HG03045 (cell line): ENCODE results near the gene BCAS1.

Source experiments
- ATAC-seq: cut with Tn5 transposase; IDR thresholded peaks from one replicate; pipeline ENCODE4 v1.9.1; 2021; ENCODE audit warnings: mild to moderate bottlenecking, moderate library complexity; ENCODE audit not compliant: unreplicated experiment

BCAS1 gene

DNA sequence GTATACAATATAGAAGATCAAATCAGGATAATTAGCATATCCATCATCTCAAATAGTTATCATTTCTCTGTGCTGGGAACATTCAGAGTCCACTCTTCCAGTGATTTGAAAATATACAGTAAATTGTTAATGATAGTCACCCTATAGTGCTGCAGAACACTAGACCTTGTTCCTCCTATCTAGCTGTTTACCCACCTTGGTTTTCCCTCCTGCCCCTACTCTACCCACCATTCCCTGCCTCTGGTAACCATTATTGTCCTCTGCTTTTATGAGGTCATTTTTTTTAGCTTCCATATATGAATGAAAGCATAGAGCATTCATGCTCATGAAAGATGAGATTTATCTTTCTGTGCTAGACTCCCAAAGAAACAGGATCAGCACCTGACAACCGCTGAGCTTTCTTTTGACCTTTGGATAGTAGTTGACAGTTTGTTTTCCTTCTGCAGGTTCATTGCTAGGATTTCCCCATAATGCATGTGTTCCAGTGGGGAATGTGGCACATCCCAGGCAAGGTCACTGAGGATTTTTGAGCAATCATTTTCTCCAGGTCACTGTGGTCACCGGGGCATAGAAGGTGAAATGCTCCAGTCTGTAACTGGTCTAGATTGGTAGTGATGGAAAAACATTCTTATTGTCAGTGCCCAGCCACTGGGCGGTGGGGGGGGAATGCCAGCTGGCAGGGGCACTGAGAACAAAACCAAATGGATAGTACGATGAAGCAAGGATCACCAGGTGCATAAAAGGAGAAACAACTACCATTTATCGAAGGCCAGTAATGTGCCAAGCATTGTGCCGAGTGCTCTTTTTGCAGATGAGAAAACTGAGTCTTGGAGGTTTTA is 33.6 kb upstream of the BCAS1 start:
- ATAC-seq = no peak

GRCh38 chr20:54103067-54103761 is 32.8 kb upstream of the BCAS1 start:
- ATAC-seq = peak; percentile 85

DNA sequence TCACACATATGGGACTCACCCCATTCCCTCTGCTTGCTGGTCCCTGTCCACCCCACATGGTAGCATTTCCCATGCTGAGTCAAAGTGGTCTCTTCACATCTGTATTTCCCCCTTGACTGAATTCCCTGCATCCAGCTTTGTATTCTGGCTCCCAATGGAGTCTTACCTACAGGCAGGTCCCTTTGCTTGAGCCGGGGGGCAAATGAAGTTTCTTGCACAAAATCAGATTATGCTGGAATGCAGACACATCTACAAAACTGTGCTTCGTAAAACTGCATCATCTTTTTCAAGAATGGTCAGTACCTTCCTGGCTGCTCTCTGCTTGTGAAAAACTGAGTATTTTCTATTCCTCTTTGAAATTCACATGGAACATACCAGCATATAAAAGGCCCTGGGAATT is 32.1 kb upstream of the BCAS1 start:
- no peak for ATAC-seq

DNA sequence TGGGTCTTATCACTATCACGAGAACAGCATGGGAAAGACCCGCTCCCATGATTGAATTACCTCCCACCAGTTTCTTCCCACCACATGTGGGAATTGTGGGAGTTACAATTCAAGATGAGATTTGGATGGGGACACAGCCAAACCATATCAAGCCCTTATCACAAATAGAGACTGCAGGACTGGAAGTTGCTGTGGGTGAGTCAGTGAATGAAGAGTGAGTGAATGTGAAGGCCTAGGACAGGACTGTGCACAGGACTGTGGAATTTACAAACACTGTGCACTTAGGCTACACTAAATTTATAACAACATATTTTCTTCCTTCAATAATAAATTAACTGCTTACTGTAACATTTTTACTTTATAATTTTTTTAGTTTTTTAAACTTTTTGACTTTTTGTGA is 30.2 kb upstream of the BCAS1 start:
- no peak for ATAC-seq

DNA sequence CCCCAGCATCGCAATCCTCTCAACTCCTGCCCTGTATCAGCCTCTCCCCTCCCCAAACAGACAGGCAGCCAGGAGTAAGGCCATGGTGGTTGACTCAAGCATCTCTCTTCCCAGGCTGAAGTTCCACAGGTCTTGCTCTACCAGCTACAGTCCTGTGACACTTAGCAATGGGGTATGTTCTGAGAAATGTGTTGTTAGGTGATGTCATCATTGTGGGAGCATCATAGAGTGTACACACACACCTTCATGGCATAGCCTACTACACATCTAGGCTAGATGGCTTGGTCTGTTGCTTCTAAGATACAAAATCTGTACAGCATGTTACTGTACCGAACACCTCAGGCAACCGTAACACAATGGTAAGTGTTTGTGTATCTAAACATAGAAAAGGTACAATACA is 29.5 kb upstream of the BCAS1 start:
- ATAC-seq = no peak

DNA sequence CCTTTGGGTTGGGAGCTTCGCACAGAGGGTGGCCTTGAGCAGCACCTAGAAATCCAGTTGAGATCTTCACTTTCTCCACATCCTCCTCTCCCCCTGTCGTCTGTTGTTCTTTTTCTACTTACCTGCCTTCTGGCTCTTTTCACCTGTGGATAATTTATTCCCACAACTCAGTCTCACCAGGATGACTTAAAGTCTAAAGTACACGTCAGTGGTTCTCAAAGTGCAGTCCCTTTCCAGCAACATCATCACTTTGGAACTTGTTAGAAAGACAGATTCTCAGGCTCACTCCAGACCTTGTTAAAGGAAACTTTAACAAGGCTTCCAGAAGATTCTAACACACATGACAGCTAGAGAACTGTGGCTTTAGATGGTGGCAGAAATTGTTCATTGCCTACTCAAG is 27.7 kb upstream of the BCAS1 start:
- no peak for ATAC-seq

GRCh38 chr20:54097236-54097529 is 26.8 kb upstream of the BCAS1 start:
- ATAC-seq = no peak

- no peak for ATAC-seq
Measured at GRCh38 chr20:54095824-54096223, 25.4 kb upstream of the BCAS1 start.

DNA sequence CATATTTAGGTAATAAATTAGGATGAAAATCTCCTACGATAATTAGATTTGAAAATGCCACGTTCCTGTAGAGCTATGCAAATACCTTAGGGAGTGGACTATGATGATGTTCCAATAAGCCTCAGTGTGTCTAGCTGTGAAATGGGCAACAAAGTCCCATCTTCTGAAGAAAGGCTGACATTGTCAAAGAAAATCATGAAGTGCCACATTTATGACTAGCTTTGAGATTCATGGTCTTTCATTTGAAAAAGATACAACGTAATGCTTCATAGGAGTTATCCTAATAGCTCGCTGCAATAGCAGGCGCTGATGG is 23.8 kb upstream of the BCAS1 start:
- ATAC-seq = no peak

- ATAC-seq = no peak
Measured at GRCh38 chr20:54093423-54094267, 23.3 kb upstream of the BCAS1 start.

GRCh38 chr20:54092021-54092420 is 21.6 kb upstream of the BCAS1 start:
- ATAC-seq = no peak

DNA sequence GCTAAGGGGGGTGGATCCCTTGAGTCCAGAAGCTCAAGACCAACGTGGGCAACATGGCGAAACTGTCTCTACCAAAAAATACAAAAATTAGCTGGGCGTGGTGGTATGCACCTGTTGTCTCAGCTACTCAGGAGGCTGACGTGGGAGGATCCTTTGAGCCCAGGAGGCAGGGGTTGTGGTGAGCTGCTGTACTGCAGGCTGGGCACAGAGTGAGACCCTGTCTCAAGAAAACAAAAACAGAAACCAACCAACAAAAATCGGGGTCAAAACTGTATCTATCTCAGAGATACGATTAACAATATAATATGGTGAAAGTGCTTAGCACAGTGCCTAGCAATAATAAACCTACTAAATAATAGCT is 20.7 kb upstream of the BCAS1 start:
- no peak for ATAC-seq

DNA sequence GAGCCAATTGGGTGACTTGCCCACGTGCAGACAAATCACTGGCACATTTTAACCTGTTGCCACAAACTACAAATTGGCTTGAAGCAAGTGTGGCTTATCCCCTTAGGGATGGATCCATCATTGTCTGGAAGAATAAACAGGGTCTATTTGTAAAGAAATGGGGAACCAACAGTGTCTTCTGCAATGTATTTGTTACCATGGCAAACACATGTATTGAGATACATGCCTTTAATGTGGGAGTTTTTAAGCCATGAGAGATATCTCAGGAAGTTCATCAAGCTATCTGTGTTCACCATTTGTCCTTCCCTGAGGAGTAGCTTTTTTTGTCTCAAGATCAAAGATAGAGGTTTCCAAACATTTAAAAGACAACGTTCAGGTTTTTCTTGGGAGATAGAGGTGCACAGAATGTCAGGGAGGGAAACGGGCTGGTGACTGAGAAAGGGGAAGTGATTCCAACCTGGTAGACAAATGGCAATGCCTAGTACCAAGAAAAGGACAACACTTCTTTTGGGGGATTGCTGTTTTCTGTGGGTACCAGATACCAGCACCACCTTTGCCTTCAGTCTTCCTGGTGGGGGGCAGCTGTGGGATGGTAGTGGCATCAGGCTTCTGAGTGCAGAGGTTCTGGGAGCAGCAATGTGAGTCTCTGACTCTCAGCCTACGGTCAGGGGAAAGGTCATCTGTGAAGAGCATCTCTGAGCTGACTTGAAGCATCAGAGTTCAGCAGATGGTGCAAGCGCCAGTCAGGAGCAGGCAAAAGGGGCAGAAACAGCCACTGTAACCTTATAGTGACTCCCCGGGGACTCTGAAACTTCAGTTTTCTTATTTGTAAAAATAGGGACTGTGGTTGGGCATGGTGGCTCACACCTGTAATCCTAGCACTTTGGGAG is 20.1 kb upstream of the BCAS1 start:
- no peak for ATAC-seq

DNA sequence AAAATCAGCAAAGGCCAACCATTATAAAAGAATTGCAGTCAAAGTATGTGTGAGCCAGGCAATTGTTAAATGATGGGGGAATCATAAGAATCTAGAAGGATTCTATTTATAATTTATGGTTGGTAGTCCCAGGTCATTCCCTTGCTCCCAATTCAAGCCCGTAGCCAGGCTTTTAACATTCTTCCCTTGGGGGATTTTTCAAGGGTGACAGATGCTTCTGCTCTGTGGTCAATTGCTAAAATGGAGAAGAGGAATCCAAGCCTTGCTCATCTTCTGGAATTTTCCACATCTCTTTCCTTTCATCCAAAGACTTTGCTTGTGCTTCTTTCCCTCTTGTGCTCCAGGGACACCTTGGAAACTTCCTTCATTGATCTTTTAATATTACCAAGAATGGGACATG is 18.0 kb upstream of the BCAS1 start:
- no peak for ATAC-seq

GRCh38 chr20:54086507-54087039 is 16.2 kb upstream of the BCAS1 start:
- no peak for ATAC-seq

- ATAC-seq = no peak
Measured at GRCh38 chr20:54085910-54086309, 15.5 kb upstream of the BCAS1 start.

GRCh38 chr20:54085425-54085824 is 15.0 kb upstream of the BCAS1 start:
- ATAC-seq = no peak

- no peak for ATAC-seq
Measured at GRCh38 chr20:54084727-54085388, 14.5 kb upstream of the BCAS1 start.

DNA sequence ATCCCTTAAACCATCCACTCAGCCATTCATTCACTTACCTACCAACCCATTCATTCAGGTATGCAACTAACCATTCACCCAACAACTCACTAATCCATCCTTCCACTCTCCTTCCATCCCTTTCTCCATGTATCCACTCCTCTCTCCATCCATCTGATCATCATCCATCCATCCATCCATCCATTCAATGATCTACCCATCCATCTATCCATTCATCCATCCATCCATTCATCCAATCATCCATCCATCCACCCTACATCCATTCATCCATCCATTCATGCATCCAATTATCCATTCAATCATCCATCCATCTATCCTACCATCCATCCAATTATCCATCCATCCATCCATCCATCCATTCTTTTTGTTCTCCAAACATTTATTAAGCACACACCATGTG is 13.8 kb upstream of the BCAS1 start:
- ATAC-seq = no peak

GRCh38 chr20:54083459-54083858 is 13.1 kb upstream of the BCAS1 start:
- no peak for ATAC-seq
